Gastroesophageal sphincter (tissue), 3 donors: ENCODE results near the gene LDB2.

Experiments
- CTCF ChIP-seq, 4 experiments: fragments of 200-600 bp in 2 of 4; fragments of 450-650 bp in 2 of 4; sonication (generic) in 1 of 4; IDR thresholded peaks; one replicate each; pipeline ENCODE4 v1.5.1; 2017 to 2019; ENCODE audit warnings: antibody characterized with exemption in 4 of 4, mild to moderate bottlenecking in 2 of 4, moderate library complexity in 2 of 4
- POLR2A ChIP-seq, 2 donors: fragments of 450-650 bp; IDR thresholded peaks; one replicate each; pipeline ENCODE4 v1.6.1; 2017; ENCODE audit warnings: antibody characterized with exemption in 2 of 2, mild to moderate bottlenecking in 2 of 2, moderate library complexity in 1 of 2
- POLR2AphosphoS5 ChIP-seq: sonication (generic); formaldehyde crosslinking; IDR thresholded peaks from one replicate; pipeline ENCODE4 v1.6.1; 2017; ENCODE audit warnings: antibody characterized with exemption

DNA sequence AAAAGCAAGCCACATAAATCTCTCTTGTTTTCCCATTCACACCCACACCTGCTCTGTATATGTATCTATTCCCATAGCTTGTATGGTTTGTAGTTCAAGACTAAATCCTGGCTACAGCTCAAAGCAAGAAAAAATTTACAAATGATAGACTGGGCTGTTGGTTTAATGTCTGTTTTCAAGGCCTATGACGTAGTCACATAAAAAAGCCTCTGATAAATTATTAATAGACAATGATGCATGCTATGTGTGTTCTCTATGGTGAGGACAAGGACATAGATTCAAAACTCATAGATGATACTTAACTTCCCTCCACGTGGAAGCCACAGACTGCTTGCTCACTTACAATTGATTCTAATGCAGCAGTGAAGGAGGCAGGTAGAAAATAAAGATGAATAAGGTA, 194.0 kb downstream of the LDB2 start:
- no peak for TF ChIP-seq CTCF (IDR thresholded peaks at IDR 0.05)
- no peak for TF ChIP-seq POLR2AphosphoS5
- no peak for TF ChIP-seq POLR2A (IDR thresholded peaks at IDR 0.05)
